ENCODE data around the gene CNTNAP2. TPM values are rescaled to one million over a fixed set of nuclear protein-coding genes. Genes with fewer than 3 reads are reported as not detected.

CNTNAP2 gene
- total and polyA plus RNA-seq, 2 of the 13 experiments (the other 11 are each of a cell fraction or from before 2014, with no cell fraction given) = 0.40 to 0.42 TPM

DNA sequence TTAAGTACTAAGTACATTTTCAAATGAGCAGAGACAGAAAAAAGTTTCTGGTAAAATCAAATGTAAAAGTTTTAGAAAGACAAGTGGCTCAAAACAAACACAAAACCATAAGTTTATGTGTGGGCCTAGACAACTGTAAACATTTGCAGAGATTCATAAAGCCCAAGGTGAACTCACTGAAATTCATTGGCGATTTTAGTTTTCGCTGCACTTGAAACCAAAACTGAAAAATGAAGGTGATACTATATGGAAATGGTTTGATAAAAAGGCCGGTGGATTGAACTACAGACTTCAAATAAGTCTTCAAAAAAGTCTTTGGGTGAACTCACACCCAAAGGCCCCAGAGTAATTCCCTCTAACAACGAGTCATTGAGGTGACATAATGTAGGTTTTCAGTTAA lies 1289.0 kb downstream of the CNTNAP2 start (continued):
- TF ChIP-seq ZNF549 (CRISPR knock-in tag; IDR thresholded peaks at IDR 0.05) = no peak
- TF ChIP-seq ZNF569 (CRISPR knock-in tag; IDR thresholded peaks at IDR 0.05; ENCODE audit: borderline replicate concordance) = no peak

- H3K4me3 ChIP-seq (replicated peaks in 1 of 3; ENCODE audit: insufficient read depth in 1 of 3, low read depth in 2 of 3, low read length in 3 of 3) = no peak overlapping the region
- in situ Hi-C loops (cut with HindIII; ENCODE audit: extremely low pct_ligation_motif_present, low pct_unique_long_range_greater_than_20kb) (no loop called here), intact Hi-C loops (cut with micrococcal nuclease; ENCODE audit: unreplicated experiment) (no loop called here)
- H4K20me1 ChIP-seq (ENCODE audit: insufficient read depth, low read length) = no peaks in the 10 kb centered on the region
- H3K9ac ChIP-seq (ENCODE audit: insufficient read depth, low read depth, low read length) = no peak overlapping the region
- no peak for ATAC-seq
- BruUV-seq (replicated peaks) = no TSS peak
- WGBS (ENCODE audit: low lambda C conversion rate) = 0% methylated on average over 3 of the region's 3 CpGs
- H2AFZ ChIP-seq (ENCODE audit: low read length) = no peak overlapping the region
- no peaks in the 10 kb centered on the region for H3K27me3 ChIP-seq (ENCODE audit: control insufficient read depth in 1 of 2, insufficient read depth in 2 of 2, low read length in 2 of 2)
- FAIRE-seq = no peak
- no peaks in the 10 kb centered on the region for H3K4me1 ChIP-seq (ENCODE audit: insufficient read depth, low read length)
- DNase-seq (ENCODE audit: low spot score) = no peak
- no peak overlapping the region for H3K4me2 ChIP-seq (ENCODE audit: low read depth, low read length)
- no peak overlapping the region for H3K27ac ChIP-seq (ENCODE audit: extremely low read length, insufficient read depth, low read length)
- ChIA-PET CTCF (ENCODE audit: low intra/inter-chr PET ratio, low total read pairs) (no interaction called here), POLR2A (no interaction called here)
- no peaks in the 10 kb centered on the region for H3K79me2 ChIP-seq (ENCODE audit: insufficient read depth, low read length)
- no peaks in the 10 kb centered on the region for H3K36me3 ChIP-seq (replicated peaks in 1 of 2; ENCODE audit: control insufficient read depth in 1 of 2, insufficient read depth in 2 of 2, low read length in 2 of 2)
- H3K9me3 ChIP-seq (ENCODE audit: low read length) = peaks cover 80% of the 10 kb centered on the region
- TF ChIP-seq GTF2F1 (IDR thresholded peaks at IDR 0.05; ENCODE audit: low read length) (no peak), ZBTB7B (CRISPR knock-in tag; IDR thresholded peaks at IDR 0.05) (no peak), ZNF12 (CRISPR knock-in tag; IDR thresholded peaks at IDR 0.05) (no peak), FOXJ3 (CRISPR knock-in tag; IDR thresholded peaks at IDR 0.05; ENCODE audit: borderline replicate concordance) (no peak), SRY (CRISPR knock-in tag; IDR thresholded peaks at IDR 0.05) (no peak), HMG20B (CRISPR knock-in tag; conservative IDR thresholded peaks at IDR 0.05) (no peak), THAP9 (CRISPR knock-in tag; IDR thresholded peaks at IDR 0.05; ENCODE audit: borderline replicate concordance) (no peak), ZNF558 (CRISPR knock-in tag; IDR thresholded peaks at IDR 0.05; ENCODE audit: borderline replicate concordance) (no peak), ZNF552 (CRISPR knock-in tag; IDR thresholded peaks at IDR 0.05; ENCODE audit: borderline replicate concordance) (no peak), ZNF343 (CRISPR knock-in tag; IDR thresholded peaks at IDR 0.05) (no peak)
- TF ChIP-seq, protein P1, sequence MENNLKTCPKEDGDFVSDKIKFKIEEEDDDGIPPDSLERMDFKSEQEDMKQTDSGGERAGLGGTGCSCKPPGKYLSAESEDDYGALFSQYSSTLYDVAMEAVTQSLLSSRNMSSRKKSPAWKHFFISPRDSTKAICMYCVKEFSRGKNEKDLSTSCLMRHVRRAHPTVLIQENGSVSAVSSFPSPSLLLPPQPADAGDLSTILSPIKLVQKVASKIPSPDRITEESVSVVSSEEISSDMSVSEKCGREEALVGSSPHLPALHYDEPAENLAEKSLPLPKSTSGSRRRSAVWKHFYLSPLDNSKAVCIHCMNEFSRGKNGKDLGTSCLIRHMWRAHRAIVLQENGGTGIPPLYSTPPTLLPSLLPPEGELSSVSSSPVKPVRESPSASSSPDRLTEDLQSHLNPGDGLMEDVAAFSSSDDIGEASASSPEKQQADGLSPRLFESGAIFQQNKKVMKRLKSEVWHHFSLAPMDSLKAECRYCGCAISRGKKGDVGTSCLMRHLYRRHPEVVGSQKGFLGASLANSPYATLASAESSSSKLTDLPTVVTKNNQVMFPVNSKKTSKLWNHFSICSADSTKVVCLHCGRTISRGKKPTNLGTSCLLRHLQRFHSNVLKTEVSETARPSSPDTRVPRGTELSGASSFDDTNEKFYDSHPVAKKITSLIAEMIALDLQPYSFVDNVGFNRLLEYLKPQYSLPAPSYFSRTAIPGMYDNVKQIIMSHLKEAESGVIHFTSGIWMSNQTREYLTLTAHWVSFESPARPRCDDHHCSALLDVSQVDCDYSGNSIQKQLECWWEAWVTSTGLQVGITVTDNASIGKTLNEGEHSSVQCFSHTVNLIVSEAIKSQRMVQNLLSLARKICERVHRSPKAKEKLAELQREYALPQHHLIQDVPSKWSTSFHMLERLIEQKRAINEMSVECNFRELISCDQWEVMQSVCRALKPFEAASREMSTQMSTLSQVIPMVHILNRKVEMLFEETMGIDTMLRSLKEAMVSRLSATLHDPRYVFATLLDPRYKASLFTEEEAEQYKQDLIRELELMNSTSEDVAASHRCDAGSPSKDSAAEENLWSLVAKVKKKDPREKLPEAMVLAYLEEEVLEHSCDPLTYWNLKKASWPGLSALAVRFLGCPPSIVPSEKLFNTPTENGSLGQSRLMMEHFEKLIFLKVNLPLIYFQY (CRISPR knock-in tag; IDR thresholded peaks at IDR 0.05; ENCODE audit: borderline replicate concordance) = no peak
- TF ChIP-seq, protein P2, sequence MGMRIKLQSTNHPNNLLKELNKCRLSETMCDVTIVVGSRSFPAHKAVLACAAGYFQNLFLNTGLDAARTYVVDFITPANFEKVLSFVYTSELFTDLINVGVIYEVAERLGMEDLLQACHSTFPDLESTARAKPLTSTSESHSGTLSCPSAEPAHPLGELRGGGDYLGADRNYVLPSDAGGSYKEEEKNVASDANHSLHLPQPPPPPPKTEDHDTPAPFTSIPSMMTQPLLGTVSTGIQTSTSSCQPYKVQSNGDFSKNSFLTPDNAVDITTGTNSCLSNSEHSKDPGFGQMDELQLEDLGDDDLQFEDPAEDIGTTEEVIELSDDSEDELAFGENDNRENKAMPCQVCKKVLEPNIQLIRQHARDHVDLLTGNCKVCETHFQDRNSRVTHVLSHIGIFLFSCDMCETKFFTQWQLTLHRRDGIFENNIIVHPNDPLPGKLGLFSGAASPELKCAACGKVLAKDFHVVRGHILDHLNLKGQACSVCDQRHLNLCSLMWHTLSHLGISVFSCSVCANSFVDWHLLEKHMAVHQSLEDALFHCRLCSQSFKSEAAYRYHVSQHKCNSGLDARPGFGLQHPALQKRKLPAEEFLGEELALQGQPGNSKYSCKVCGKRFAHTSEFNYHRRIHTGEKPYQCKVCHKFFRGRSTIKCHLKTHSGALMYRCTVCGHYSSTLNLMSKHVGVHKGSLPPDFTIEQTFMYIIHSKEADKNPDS (CRISPR knock-in tag; IDR thresholded peaks at IDR 0.05) = no peak
Measured at GRCh38 chr7:147406521-147407135, 1290.0 kb downstream of the CNTNAP2 start.
